Loucy (cell line): ENCODE data around the gene SH3PXD2A.

Source experiments
- H2AFZ ChIP-seq: fragments of 200-600 bp; sonication (generic); 2 replicates; pipeline ENCODE4 v1.6.0; 2016; ENCODE audit warnings: antibody characterized with exemption, mild to moderate bottlenecking, low read length, moderate library complexity
- H3F3A ChIP-seq: fragments of 200-600 bp; 2 replicates; pipeline ENCODE4 v1.6.0; 2016; ENCODE audit warnings: antibody characterized with exemption, low read depth, mild to moderate bottlenecking
- H3K27me3 ChIP-seq: fragments of 200-600 bp; sonication (generic); 2 replicates; pipeline ENCODE4 v1.6.1; 2014; ENCODE audit warnings: low read length, mild to moderate bottlenecking; ENCODE audit not compliant: insufficient read depth, poor library complexity, severe bottlenecking
- H3K36me3 ChIP-seq: fragments of 200-600 bp; sonication (generic); 2 replicates; pipeline ENCODE4 v1.6.1; 2016; ENCODE audit warnings: low read length; ENCODE audit not compliant: insufficient read depth
- H3K4me1 ChIP-seq: fragments of 200-600 bp; sonication (generic); 2 replicates; pipeline ENCODE4 v1.5.1; 2014; ENCODE audit warnings: low read length, mild to moderate bottlenecking; ENCODE audit not compliant: insufficient read depth, poor library complexity, severe bottlenecking
- H3K4me2 ChIP-seq: fragments of 200-600 bp; sonication (generic); 2 replicates; pipeline ENCODE4 v1.6.0; 2014; ENCODE audit warnings: antibody characterized with exemption, low read length, low read depth, mild to moderate bottlenecking; ENCODE audit not compliant: poor library complexity, severe bottlenecking
- H3K4me3 ChIP-seq: fragments of 200-600 bp; sonication (generic); 2 replicates; pipeline ENCODE4 v1.5.1; 2014; ENCODE audit warnings: low read length, mild to moderate bottlenecking, mixed read lengths; ENCODE audit not compliant: poor library complexity, severe bottlenecking
- H3K79me2 ChIP-seq: fragments of 200-600 bp; sonication (generic); 2 replicates; pipeline ENCODE4 v1.6.1; 2014; ENCODE audit warnings: low read length; ENCODE audit not compliant: insufficient read depth
- H3K9ac ChIP-seq: fragments of 200-600 bp; sonication (generic); 2 replicates; pipeline ENCODE4 v1.6.0; 2014; ENCODE audit warnings: mild to moderate bottlenecking, low read depth, low read length, moderate library complexity; ENCODE audit not compliant: poor library complexity, severe bottlenecking
- H3K9me2 ChIP-seq: fragments of 200-600 bp; sonication (generic); replicated peaks from 2 replicates; pipeline ENCODE4 v1.6.1; 2016; ENCODE audit warnings: low read depth, low read length, mixed read lengths
- H3K9me3 ChIP-seq: fragments of 200-600 bp; sonication (generic); 2 replicates; pipeline ENCODE4 v1.6.1; 2014; ENCODE audit warnings: mild to moderate bottlenecking, antibody characterized with exemption, low read length, low read depth; ENCODE audit not compliant: insufficient read depth
- H4K20me1 ChIP-seq: fragments of 200-600 bp; sonication (generic); 2 replicates; pipeline ENCODE4 v1.6.0; 2014; ENCODE audit warnings: antibody characterized with exemption, low read length, mild to moderate bottlenecking; ENCODE audit not compliant: insufficient read depth, poor library complexity, severe bottlenecking
- EZH2phosphoT487 ChIP-seq: fragments of 200-600 bp; IDR thresholded peaks from 2 replicates; pipeline ENCODE4 v1.6.1; 2018; ENCODE audit warnings: antibody characterized with exemption, mild to moderate bottlenecking, moderate library complexity, borderline replicate concordance
- TF ChIP-seq, protein P1 (sequence below): fragments of 200-600 bp; sonication (generic); conservative IDR thresholded peaks from 2 replicates; pipeline ENCODE4 v1.5.1; 2014; ENCODE audit warnings: mild to moderate bottlenecking, antibody characterized with exemption, low read length

The SH3PXD2A gene

DNA sequence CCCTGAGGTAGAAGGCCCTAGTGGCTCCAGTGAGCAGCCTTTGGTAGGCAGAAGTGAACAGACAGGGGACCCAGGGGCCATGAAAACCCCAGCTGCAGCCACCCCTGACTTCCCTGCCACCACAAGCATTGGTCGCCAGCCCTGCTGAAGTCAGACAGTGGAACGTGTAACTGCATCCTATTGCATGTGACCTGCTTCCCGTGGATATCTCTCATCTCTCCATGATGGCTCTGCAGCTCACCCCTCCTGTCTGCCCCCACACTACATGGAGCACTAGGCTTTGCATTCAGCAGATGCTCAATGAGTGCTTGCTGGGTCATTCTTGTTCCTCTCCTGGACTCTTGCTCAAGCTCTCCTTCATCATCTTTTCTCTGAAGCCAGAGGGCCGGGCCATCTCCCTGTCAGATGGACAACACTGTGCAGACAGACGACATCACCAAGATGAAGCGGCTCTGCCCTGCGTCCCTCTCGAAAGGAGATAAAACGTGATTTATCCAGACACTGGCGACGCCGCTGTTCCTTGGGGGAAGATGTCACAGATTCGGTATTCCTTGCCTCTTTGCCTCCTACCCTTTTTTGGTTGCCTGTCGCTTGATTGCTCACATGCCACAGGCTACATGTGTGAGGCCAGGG, 117.5 kb downstream of the SH3PXD2A start:
- Histone ChIP-seq H3K4me2 (no peak overlapping the region), H3K4me1 (peaks cover 6% of the 10 kb centered on the region)

DNA sequence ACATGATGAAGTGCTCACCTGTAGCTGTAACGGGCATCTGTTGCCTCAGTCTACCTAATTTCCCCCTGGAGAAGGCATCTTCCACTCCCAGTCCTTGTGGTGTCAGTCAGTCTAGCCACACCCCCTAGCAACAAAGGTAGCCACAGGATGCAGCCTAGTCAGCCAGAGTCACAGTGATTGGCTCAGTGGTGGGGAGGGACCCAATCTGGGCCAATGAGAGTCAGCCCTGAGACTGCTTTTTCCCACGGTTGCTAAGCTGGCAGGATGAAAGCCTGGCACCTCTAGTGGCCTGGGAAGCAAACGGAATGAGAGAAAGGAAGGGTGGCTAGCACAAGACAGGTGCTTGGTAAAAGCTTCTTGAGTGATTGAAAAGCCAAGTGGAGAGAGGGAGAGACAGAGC, 118.6 kb downstream of the SH3PXD2A start:
- H3K4me1 ChIP-seq: peaks cover 6% of the 10 kb centered on the region
- TF ChIP-seq EZH2phosphoT487: no peak
- TF ChIP-seq, protein P1, sequence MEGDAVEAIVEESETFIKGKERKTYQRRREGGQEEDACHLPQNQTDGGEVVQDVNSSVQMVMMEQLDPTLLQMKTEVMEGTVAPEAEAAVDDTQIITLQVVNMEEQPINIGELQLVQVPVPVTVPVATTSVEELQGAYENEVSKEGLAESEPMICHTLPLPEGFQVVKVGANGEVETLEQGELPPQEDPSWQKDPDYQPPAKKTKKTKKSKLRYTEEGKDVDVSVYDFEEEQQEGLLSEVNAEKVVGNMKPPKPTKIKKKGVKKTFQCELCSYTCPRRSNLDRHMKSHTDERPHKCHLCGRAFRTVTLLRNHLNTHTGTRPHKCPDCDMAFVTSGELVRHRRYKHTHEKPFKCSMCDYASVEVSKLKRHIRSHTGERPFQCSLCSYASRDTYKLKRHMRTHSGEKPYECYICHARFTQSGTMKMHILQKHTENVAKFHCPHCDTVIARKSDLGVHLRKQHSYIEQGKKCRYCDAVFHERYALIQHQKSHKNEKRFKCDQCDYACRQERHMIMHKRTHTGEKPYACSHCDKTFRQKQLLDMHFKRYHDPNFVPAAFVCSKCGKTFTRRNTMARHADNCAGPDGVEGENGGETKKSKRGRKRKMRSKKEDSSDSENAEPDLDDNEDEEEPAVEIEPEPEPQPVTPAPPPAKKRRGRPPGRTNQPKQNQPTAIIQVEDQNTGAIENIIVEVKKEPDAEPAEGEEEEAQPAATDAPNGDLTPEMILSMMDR: no peak; the same call in 1 of the 2 replicates
- H2AFZ ChIP-seq: no peak overlapping the region

More for the DNA sequence above, 117.5 kb downstream of the SH3PXD2A start:
- Histone ChIP-seq H3K9me2 (no peaks in the 10 kb centered on the region), H3K9me3 (no peaks in the 10 kb centered on the region), H3K79me2 (no peaks in the 10 kb centered on the region), H4K20me1 (no peaks in the 10 kb centered on the region), H2AFZ (no peak overlapping the region), H3K4me3 (no peak overlapping the region), H3K27me3 (no peaks in the 10 kb centered on the region), H3K36me3 (peaks cover 13% of the 10 kb centered on the region; the same call in 1 of the 2 replicates), H3K9ac (no peak overlapping the region), H3F3A (no peaks in the 10 kb centered on the region)
- TF ChIP-seq, protein P1: no peak
- TF ChIP-seq EZH2phosphoT487: no peak

GRCh38 chr10:103736044-103736443, 119.3 kb downstream of the SH3PXD2A start:
- H3K4me2 ChIP-seq: no peak overlapping the region
- no peaks in the 10 kb centered on the region for H3K9me3 ChIP-seq
- H3K9ac ChIP-seq: no peak overlapping the region
- TF ChIP-seq EZH2phosphoT487: no peak
- TF ChIP-seq, protein P1: no peak
- peaks cover 6% of the 10 kb centered on the region for H3K4me1 ChIP-seq
- H3K79me2 ChIP-seq: no peaks in the 10 kb centered on the region
- H3K9me2 ChIP-seq: no peaks in the 10 kb centered on the region
- H3K4me3 ChIP-seq: no peak overlapping the region
- no peaks in the 10 kb centered on the region for H3K27me3 ChIP-seq
- H2AFZ ChIP-seq: no peak overlapping the region
- H4K20me1 ChIP-seq: no peaks in the 10 kb centered on the region
- H3K36me3 ChIP-seq: peaks cover 13% of the 10 kb centered on the region; the same call in 1 of the 2 replicates
- no peaks in the 10 kb centered on the region for H3F3A ChIP-seq

More for the DNA sequence above, 118.6 kb downstream of the SH3PXD2A start:
- H3K36me3 ChIP-seq: peaks cover 13% of the 10 kb centered on the region; the same call in 1 of the 2 replicates
- H3K9me2 ChIP-seq: no peaks in the 10 kb centered on the region
- no peak overlapping the region for H3K4me2 ChIP-seq
- no peaks in the 10 kb centered on the region for H3K27me3 ChIP-seq
- no peaks in the 10 kb centered on the region for H3K9me3 ChIP-seq
- no peaks in the 10 kb centered on the region for H3K79me2 ChIP-seq
- H3K4me3 ChIP-seq: no peak overlapping the region
- no peaks in the 10 kb centered on the region for H3F3A ChIP-seq
- H3K9ac ChIP-seq: no peak overlapping the region
- no peaks in the 10 kb centered on the region for H4K20me1 ChIP-seq
